Amygdala (tissue), 56 donors: ENCODE measurements around the gene ERBB2.

Source experiments
- DNase-seq, 56 donors: peaks; one replicate each; lab custom pipeline; 2025; lab: John Stamatoyannopoulos, UW

Gene ERBB2

GRCh38 chr17:39664581-39665561, 35.0 kb upstream of the ERBB2 start, which contains the start of gene TCAP:
TSS of gene TCAP (plus strand) at chr17:39665349. CDS start at chr17:39665360, 11 bp downstream.
- peak in 1 of 56 donors; percentile 28 for DNase-seq

- DNase-seq, result peak in 12 of 56 donors; percentile 11 to 62 (median 26)
Measured at GRCh38 chr17:39665642-39666224, 34.1 kb upstream of the ERBB2 start.

GRCh38 chr17:39666231-39666600, 33.6 kb upstream of the ERBB2 start:
- DNase-seq, result no peak

GRCh38 chr17:39666601-39667261, 33.1 kb upstream of the ERBB2 start:
- DNase-seq, result peak in 39 of 56 donors; percentile 11 to 76 (median 45)

GRCh38 chr17:39667262-39667944, 32.5 kb upstream of the ERBB2 start:
- DNase-seq, result peak in 6 of 56 donors; percentile 27 to 47 (median 36)

- DNase-seq, result peak in 14 of 56 donors; percentile 16 to 66 (median 30)
Measured at GRCh38 chr17:39667945-39668924, 31.6 kb upstream of the ERBB2 start, which contains the start of gene PNMT. TSS of gene PNMT (plus strand) at chr17:39668453. CDS start at chr17:39668476, 23 bp downstream.

- DNase-seq, result no peak
Measured at GRCh38 chr17:39669897-39670735, 29.7 kb upstream of the ERBB2 start.

GRCh38 chr17:39670746-39671145, 29.1 kb upstream of the ERBB2 start:
- no peak for DNase-seq

- DNase-seq, result peak in 14 of 56 donors; percentile 16 to 55 (median 30)
Measured at GRCh38 chr17:39671651-39672521, 28.0 kb upstream of the ERBB2 start.

- DNase-seq, result no peak
Measured at GRCh38 chr17:39672522-39673334, 27.1 kb upstream of the ERBB2 start.

GRCh38 chr17:39673335-39674081, 26.4 kb upstream of the ERBB2 start:
- no peak for DNase-seq

GRCh38 chr17:39674179-39674578, 25.7 kb upstream of the ERBB2 start:
- no peak for DNase-seq

GRCh38 chr17:39674702-39675389, 25.0 kb upstream of the ERBB2 start:
- DNase-seq, result no peak

- no peak for DNase-seq
Measured at GRCh38 chr17:39675390-39676082, 24.3 kb upstream of the ERBB2 start.
